Subcutaneous abdominal adipose tissue (tissue), 5 donors: ENCODE measurements around the gene DBH.

Experiments
- H3K27ac ChIP-seq: one replicate; pipeline ENCODE4 v1.7.0; 2013; ENCODE audit warnings: low read depth, mild to moderate bottlenecking, inconsistent platforms, low read length, moderate library complexity
- H3K27me3 ChIP-seq, 5 donors: one replicate each; pipeline ENCODE4 v1.7.0; 2013; ENCODE audit warnings: low read length in 5 of 5, inconsistent platforms in 1 of 5; ENCODE audit not compliant: control insufficient read depth in 5 of 5, insufficient read depth in 4 of 5
- H3K36me3 ChIP-seq, 5 donors: one replicate each; pipeline ENCODE4 v1.7.0; 2013; ENCODE audit warnings: low read length in 5 of 5; ENCODE audit not compliant: control insufficient read depth in 5 of 5, insufficient read depth in 5 of 5
- H3K4me1 ChIP-seq, 5 donors: one replicate each; pipeline ENCODE4 v1.7.0; 2013; ENCODE audit warnings: low read length in 5 of 5, mild to moderate bottlenecking in 3 of 5, moderate library complexity in 1 of 5; ENCODE audit not compliant: control insufficient read depth in 5 of 5, insufficient read depth in 5 of 5
- H3K4me3 ChIP-seq, 5 donors: one replicate each; pipeline ENCODE4 v1.7.0; 2013; ENCODE audit warnings: low read length in 5 of 5, low read depth in 1 of 5
- H3K9ac ChIP-seq, 5 donors: one replicate each; pipeline ENCODE4 v1.7.0; 2013; ENCODE audit warnings: low read length in 5 of 5, mild to moderate bottlenecking in 4 of 5, moderate library complexity in 3 of 5
- H3K9me3 ChIP-seq, 5 donors: one replicate each; pipeline ENCODE4 v1.7.0; 2013; ENCODE audit warnings: low read length in 5 of 5; ENCODE audit not compliant: control insufficient read depth in 5 of 5
- donor health status: healthy.
- donor health status: healthy.
- donor health status: healthy.
- donor health status: healthy.
- donor health status: healthy.

Gene DBH

GRCh38 chr9:133647765-133648469 is 11.8 kb downstream of the DBH start:
- no peak overlapping the region for H3K27ac ChIP-seq
- peaks cover 5 to 43% (median 31%) of the 10 kb centered on the region in 5 donors for H3K27me3 ChIP-seq
- no peaks in the 10 kb centered on the region for H3K36me3 ChIP-seq
- no peak overlapping the region for H3K4me3 ChIP-seq
- no peaks in the 10 kb centered on the region for H3K9me3 ChIP-seq
- no peak overlapping the region for H3K9ac ChIP-seq
- peaks cover 0 to under 1% (median 0%) of the 10 kb centered on the region in 5 donors for H3K4me1 ChIP-seq

GRCh38 chr9:133649194-133649593 is 13.0 kb downstream of the DBH start:
- H3K9ac ChIP-seq: no peak overlapping the region
- H3K9me3 ChIP-seq: no peaks in the 10 kb centered on the region
- no peaks in the 10 kb centered on the region for H3K36me3 ChIP-seq
- H3K4me1 ChIP-seq: no peaks in the 10 kb centered on the region
- no peak overlapping the region for H3K27ac ChIP-seq
- H3K27me3 ChIP-seq: peaks cover 5 to 50% (median 38%) of the 10 kb centered on the region in 5 donors
- no peak overlapping the region for H3K4me3 ChIP-seq

GRCh38 chr9:133650026-133650425 is 13.9 kb downstream of the DBH start:
- no peaks in the 10 kb centered on the region for H3K9me3 ChIP-seq
- no peak overlapping the region for H3K4me3 ChIP-seq
- no peak overlapping the region for H3K9ac ChIP-seq
- no peaks in the 10 kb centered on the region for H3K4me1 ChIP-seq
- H3K27me3 ChIP-seq: peaks cover 5 to 46% (median 42%) of the 10 kb centered on the region in 5 donors
- no peak overlapping the region for H3K27ac ChIP-seq
- H3K36me3 ChIP-seq: no peaks in the 10 kb centered on the region

- H3K27ac ChIP-seq: no peak overlapping the region
- H3K36me3 ChIP-seq: no peaks in the 10 kb centered on the region
- peaks cover 36 to 71% (median 62%) of the 10 kb centered on the region in 5 donors for H3K27me3 ChIP-seq
Measured at GRCh38 chr9:133653638-133654037, 17.5 kb downstream of the DBH start.

GRCh38 chr9:133654736-133655657 is 18.8 kb downstream of the DBH start:
- Histone ChIP-seq H3K36me3 (no peaks in the 10 kb centered on the region), H3K9ac (no peak overlapping the region), H3K27ac (no peak overlapping the region), H3K27me3 (peaks cover 46 to 78% (median 71%) of the 10 kb centered on the region in 5 donors), H3K4me3 (no peak overlapping the region), H3K9me3 (no peaks in the 10 kb centered on the region), H3K4me1 (peaks cover 0 to 20% (median 13%) of the 10 kb centered on the region in 5 donors)

More at GRCh38 chr9:133653638-133654037, 17.5 kb downstream of the DBH start:
- Histone ChIP-seq H3K9ac (no peak overlapping the region), H3K9me3 (no peaks in the 10 kb centered on the region), H3K4me1 (peaks cover 0 to 13% (median 6%) of the 10 kb centered on the region in 5 donors), H3K4me3 (no peak overlapping the region)

- H3K27me3 ChIP-seq: peaks cover 46 to 84% (median 77%) of the 10 kb centered on the region in 5 donors
- peaks cover 0 to 20% (median 13%) of the 10 kb centered on the region in 5 donors for H3K4me1 ChIP-seq
- no peak overlapping the region for H3K9ac ChIP-seq
- H3K9me3 ChIP-seq: no peaks in the 10 kb centered on the region
- H3K4me3 ChIP-seq: no peak overlapping the region
- no peak overlapping the region for H3K27ac ChIP-seq
- no peaks in the 10 kb centered on the region for H3K36me3 ChIP-seq
Measured at GRCh38 chr9:133655701-133656100, 19.5 kb downstream of the DBH start.

- Histone ChIP-seq H3K27ac (no peak overlapping the region), H3K4me1 (peaks cover 0 to 20% (median 13%) of the 10 kb centered on the region in 5 donors), H3K9ac (no peak overlapping the region), H3K27me3 (peaks cover 46 to 79% (median 73%) of the 10 kb centered on the region in 5 donors), H3K4me3 (no peak overlapping the region), H3K36me3 (no peaks in the 10 kb centered on the region), H3K9me3 (no peaks in the 10 kb centered on the region)
Measured at GRCh38 chr9:133656211-133657119, 20.3 kb downstream of the DBH start.

GRCh38 chr9:133657120-133657661 is 21.0 kb downstream of the DBH start:
- Histone ChIP-seq H3K4me1 (peaks cover 0 to 20% (median 13%) of the 10 kb centered on the region in 5 donors), H3K9ac (no peak overlapping the region), H3K9me3 (no peaks in the 10 kb centered on the region), H3K27ac (no peak overlapping the region), H3K27me3 (peaks cover 46 to 77% (median 72%) of the 10 kb centered on the region in 5 donors), H3K4me3 (no peak overlapping the region), H3K36me3 (no peaks in the 10 kb centered on the region)
